Activated CD8-positive, alpha-beta memory T cell treated with anti-CD3 and anti-CD28 coated beads for 48 hours (primary cell): ENCODE results near the gene BEAN1.

ENCODE experiments used
- DNase-seq, 3 experiments: peaks; one replicate each; pipeline ENCODE4 v3.0.0-alpha.2; 2020; ENCODE audit warnings: low read depth in 2 of 3, low spot score in 2 of 3

The BEAN1 gene

DNA sequence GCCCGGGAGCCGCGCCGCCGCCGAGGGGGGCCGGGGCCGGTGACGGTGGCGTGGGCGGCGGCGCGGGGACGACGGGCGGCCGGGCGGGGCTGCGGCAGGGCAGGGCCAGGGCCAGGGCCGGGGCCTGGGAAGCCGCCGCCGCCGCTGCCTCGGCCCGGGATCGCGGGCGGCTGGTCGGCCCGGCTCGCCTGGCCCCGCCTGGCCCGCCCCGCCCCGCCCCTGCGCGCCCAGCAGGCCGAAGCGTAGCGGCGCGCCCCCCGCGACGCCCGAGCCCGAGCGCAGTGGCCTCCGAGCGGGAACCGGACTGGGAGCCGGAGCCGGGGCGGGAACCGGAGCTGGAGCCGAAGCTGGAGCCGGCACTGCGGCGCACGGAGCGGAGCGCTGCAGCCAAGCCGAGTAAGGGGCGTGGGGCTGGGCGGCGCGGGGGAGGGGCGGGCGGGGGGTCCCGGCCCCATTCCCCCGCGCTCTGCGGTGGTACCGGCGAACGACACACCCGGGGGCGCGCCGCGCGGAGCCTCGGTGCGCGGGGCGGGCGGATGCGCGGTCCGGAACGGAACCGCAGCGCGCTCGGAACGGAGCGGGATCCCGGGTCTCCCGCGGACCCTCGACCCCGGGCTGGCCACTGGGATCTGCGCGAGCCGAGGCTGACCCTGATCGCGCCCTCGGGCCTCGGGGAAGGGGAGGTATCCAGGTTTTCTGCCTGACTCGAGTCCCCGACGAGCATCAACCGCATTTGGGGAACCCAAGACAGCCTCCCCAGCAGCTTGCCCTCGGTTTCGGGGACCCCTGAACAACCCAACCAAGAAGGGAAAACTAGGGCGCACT, at the start of gene BEAN1:
TSS of gene BEAN1 (plus strand) at position 260 of the 825 bp plus-strand sequence. CDS start 10,382 bp downstream, outside the sequence.
- no peak for DNase-seq

GRCh38 chr16:66377324-66377723, 49.8 kb upstream of the BEAN1 start:
- no peak for DNase-seq

GRCh38 chr16:66378741-66379570, 48.1 kb upstream of the BEAN1 start:
- DNase-seq = no peak

DNA sequence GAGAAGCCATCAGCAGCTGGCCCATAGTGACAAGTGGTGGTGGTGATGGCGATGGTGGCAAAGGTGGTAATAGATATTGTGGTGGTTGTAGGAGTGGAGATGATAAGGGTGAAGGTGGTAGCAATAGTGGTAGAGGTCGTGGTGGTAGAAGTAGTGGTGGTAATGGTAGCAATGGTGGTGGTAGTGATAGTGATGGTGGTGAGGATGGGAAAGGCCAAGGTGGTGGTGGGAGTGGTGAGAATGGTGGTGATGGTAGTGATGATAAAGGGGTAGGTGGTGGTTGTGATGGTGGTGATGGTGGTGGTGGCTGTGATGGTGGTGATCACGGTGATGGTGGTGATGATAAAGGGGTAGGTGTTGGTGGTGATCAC, 47.5 kb upstream of the BEAN1 start:
- DNase-seq = no peak

DNA sequence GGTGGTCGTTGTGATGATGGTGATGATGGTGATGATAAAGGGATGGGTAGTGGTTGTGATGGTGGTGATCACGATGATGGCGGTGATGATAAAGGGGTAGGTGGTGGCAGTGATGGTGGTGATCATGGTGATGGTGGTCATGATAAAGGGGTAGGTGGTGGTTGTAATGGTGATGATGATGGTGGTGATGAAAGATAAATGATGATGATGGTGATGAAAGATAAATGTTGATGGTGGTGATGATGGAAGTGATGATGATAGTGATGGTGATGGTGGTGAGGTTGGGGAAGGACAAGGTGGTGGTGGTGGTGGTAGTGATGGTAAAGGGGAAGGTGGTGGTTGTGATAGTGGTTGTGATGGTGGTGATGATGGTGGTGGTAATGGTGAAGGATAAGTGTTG, 46.7 kb upstream of the BEAN1 start:
- no peak for DNase-seq

DNA sequence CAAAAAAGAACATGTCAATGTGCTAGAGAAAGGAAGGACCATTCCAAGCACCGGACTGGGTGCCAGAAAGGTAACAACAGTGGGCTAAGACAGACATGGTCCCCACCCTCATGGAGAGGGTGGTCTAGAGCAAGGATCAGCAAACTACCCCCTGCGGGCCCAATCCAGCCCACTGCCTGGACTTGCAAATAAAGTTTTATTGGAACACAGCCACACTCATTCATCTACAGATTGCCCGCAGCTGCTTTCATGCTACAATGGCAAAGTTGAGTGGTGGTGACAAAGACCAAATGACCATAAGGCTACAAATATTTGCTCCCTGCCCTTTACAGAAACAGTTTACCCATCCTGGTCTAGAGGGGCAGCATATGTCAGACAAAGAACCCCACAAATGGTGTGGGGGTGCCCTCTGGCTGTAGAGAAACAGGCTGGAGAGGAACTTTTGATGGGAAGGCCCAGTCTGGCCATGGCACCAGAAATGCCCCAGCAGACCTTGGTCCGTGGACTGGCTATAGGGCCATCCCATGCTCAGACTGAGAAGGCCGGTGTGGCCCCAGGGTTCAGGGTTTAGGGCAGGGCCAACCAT, 45.4 kb upstream of the BEAN1 start:
- DNase-seq = no peak

- DNase-seq = no peak
These were observed 44.7 kb upstream of the BEAN1 start for GRCh38 chr16:66382171-66382965.

DNA sequence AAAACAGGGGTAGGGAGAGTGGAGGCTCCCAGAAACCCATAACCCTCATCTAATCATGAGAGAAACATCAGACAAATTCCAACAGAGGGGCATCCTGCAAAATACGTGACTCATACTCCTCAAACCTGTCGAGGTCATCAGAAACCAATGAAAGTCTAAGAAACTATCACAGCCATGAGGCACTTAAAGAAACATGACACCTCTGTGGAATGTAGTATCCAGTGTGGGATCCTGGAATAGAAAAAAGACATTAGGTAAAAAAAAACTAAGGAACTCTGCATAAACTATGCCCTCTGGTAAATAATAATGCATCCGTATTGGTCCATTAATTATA, 44.2 kb upstream of the BEAN1 start:
- DNase-seq = no peak

- no peak for DNase-seq
These were observed 43.5 kb upstream of the BEAN1 start for GRCh38 chr16:66383551-66383950.

GRCh38 chr16:66385415-66385814, 41.7 kb upstream of the BEAN1 start:
- no peak for DNase-seq

- no peak for DNase-seq
These were observed 40.2 kb upstream of the BEAN1 start for GRCh38 chr16:66386629-66387622.

GRCh38 chr16:66387817-66388332, 39.2 kb upstream of the BEAN1 start:
- no peak for DNase-seq

- DNase-seq = no peak
These were observed 38.5 kb upstream of the BEAN1 start for GRCh38 chr16:66388350-66389139.

DNA sequence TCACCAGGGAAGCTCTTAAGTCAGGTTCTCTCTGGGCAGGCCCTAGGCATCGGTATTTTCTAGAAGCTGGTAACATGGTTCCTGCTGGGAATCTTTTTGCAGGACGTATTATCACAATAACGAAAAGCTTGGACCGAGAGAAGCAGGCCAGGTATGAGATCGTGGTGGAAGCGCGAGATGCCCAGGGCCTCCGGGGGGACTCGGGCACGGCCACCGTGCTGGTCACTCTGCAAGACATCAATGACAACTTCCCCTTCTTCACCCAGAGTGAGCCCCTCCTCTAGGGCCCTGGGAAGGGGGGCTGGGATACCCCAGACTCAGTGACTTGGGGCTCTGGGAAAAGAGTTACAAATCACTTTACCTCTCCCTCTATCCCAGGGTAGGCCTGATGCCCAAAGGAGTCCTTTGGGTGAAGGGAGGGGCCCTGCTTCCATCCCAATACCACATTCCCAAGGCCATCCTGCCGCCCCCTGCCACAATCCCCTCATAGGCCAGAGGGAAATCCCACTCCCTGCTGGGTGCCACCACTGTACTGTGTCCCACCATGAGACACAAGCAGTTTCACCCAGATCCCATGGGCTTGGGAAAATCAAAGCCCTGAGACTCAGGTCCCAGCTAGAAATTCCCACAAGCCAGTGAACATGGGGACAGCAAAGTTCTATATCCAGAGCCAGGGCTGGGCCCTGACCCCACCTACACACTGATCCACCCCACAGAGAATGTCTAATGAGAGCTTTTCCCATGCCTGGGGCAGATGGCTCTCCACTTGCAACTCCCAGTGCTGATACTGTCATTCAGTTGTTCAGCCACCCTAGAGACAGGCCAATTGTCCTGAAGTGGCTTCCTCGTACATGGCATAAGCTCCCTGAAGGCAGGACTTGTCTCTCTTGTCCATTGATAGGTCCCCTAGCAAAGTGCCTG, 37.6 kb upstream of the BEAN1 start:
- DNase-seq = no peak

- DNase-seq = no peak
These were observed 36.6 kb upstream of the BEAN1 start for GRCh38 chr16:66390346-66391108.

DNA sequence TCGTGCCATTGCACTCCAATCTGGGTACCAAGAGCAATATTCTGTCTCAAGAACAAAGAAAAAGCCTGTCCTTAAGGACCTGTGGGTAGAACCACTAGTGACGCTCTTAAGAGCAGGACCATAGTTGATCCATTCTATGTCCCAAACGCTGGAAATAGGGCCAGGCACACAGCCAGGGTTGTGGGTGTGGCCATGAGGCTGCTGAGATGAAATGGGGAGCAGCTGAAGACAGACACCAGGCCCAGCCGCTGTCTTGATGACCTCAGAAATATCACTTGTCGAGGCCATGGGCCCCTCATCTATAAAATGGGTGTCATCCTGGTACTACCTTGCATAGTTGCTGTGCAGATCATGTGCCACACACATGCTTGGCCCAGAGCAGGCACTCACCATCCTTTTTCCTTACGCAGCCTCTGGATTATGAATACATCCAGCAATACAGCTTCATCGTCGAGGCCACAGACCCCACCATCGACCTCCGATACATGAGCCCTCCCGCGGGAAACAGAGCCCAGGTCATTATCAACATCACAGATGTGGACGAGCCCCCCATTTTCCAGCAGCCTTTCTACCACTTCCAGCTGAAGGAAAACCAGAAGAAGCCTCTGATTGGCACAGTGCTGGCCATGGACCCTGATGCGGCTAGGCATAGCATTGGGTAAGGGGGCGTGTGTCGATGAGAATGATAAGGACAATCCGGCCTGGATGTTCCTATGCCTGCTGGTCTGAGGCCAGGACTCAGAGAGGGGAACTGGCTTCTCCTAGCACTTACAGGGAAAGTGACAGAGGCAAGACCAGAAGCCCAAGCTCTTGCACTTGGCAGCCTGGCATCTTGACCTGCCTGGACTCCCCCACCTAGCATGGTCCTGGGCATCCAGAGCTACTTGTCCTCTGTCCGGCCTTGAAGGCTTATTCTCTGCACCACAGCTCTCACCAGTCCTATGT, 35.1 kb upstream of the BEAN1 start:
- DNase-seq = no peak
